SK-N-MC (cell line): ENCODE measurements around the gene EHD2.

ENCODE experiments used
- EZH2 ChIP-seq: fragments of 200-600 bp; sonication (generic); IDR thresholded peaks from one replicate; pipeline ENCODE4 v1.6.1; 2017; ENCODE audit warnings: antibody characterized with exemption
- FOXP2 ChIP-seq: optimal IDR thresholded peaks from 2 replicates; pipeline ENCODE3; 2011; ENCODE audit warnings: mild to moderate bottlenecking, moderate library complexity; ENCODE audit not compliant: insufficient read depth; ENCODE audit errors: extremely low read length, control extremely low read depth
- POLR2AphosphoS5 ChIP-seq: IDR thresholded peaks from 2 replicates; pipeline ENCODE4 v1.6.1; 2012; ENCODE audit warnings: mild to moderate bottlenecking, low read depth, low read length, borderline replicate concordance

DNA sequence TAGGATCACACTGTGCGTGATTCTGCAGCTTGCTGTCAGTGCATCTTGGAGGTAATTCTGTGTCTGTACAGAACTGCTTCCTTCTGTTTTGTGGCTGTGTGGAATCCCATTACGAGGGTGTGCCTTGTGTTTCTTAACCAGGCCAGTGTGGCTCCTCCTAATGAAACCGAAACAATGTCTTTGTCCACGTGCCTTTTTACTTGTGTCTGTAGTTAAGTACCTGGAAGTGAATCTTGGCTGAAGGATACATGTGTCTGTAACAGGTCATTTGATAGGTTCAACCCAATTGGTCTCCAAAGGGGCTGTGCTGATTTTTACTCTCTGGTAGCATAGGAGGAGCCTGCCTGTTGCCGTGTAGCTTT is 45.2 kb downstream of the EHD2 start:
- TF ChIP-seq POLR2AphosphoS5 (no peak), EZH2 (no peak), FOXP2 (no peak)
